GM18499 (cell line): Measurements from ENCODE around the gene SRCIN1.
"Not testable (repeated sequence)": the region's sequence is repeated elsewhere in the genome, so short reads cannot be mapped to it uniquely, and the experiment has no call there.

Experiments
- ATAC-seq: cut with Tn5 transposase; IDR thresholded peaks from one replicate; pipeline ENCODE4 v1.9.1; 2021; ENCODE audit warnings: moderate number of reproducible peaks; ENCODE audit not compliant: insufficient read depth, unreplicated experiment

Gene SRCIN1

GRCh38 chr17:38550661-38551060, 55.1 kb downstream of the SRCIN1 start:
- ATAC-seq = no peak

- no peak for ATAC-seq
Measured at GRCh38 chr17:38549285-38549684, 56.5 kb downstream of the SRCIN1 start.

- no peak for ATAC-seq
Measured at GRCh38 chr17:38547444-38547843, 58.3 kb downstream of the SRCIN1 start.

DNA sequence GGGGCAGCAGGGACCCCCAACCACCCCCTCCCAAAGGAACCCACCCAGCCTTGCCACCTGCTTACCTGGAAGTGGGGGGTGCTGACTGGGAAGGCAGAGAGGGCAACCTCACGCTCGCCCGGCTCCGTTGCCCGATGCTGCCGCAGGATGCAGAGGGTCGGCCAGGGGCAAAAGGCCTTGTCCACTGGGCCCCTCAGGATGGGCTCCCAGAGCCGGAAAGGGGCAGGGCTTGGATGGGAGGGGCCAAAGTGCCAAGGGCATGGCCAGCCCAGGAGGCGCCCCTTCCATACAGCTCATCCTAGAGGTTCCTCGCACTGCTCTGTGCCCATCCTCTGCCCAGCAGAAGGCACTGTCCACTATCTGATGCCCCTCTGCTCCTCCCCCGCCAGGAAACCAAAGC, 59.4 kb downstream of the SRCIN1 start:
- ATAC-seq = no peak

DNA sequence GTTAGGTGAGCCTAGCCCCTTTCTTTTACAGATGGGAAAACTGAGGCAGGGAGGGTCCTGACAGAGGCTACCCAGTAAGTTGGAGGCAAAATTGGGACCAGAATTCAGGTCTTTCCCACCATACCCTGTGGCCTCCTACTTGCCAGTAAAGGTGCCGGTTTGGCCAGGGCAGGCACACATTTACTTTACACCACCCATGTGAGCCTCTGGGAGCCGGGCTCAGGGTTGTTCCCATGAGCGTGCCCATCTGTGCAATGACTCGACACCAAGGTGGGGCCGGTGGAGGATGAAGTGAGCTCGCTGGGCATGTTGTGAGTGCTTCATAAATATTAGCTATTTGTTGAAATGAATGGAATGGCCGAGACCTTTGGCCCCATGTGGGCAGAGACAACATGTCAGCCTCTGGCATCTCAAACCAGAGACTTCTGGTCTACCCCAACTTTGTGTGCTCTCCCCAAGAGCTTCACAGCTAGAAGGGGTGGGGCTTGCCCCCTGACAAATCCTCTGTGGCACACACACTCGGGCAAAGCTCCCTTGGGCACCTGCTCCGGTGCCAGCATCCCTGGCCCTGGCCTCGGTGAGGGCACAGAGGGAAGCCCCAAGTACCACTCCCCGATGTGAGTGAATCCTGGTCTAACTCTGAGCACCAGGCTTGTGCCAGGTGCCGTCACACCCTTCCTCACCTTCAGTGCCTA, 60.1 kb downstream of the SRCIN1 start:
- ATAC-seq = no peak

DNA sequence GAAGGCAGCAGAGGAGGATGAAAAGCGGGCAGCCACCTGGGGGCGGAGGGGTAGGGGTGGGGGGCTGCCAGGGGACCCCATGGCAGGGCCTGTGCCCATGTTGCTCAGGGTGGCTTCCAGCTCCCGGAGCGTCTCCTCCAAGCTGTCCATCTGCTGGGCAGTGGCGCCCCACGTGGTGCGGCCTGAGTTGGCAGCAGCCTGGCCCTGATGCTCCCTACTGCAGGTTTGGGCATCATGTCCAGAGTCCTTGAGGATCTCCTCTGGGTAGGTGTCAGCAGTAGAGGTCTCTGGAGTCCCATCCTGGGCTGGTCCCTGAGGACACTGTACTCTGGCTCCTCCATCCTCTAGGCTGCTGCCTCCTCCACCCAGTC, 60.9 kb downstream of the SRCIN1 start:
- no peak for ATAC-seq

DNA sequence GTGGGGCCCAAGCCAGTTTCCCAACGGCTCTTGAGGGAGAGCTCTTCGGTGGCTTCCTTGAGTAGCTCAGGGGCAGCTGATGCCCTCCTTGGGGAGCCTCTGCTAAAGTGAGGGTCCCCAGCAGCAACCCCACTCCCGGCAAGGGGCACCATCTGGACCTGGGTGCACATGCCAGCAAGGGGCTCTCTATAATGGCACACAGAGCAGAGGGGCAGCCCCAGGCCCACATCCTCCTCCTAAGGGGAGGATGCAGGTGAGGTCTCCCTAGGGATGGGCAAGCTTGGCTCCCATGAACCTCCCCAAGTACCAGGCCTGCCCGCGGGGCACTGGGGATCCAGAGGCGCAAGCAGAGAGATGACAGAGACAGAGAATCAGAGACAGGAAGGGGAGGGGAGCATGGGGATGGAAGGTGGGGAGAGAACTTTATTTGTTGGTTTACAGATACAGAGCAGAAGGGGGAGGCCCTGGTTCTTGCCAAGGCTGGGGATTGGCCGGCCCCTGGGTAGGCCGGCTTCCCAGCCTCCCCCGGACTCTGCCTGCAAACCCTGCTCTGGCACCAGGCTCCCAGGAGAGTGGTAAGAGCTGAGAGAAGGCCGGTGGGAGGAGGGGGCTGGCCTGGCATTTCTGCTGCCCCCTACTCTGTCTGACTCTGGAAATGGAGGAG, 61.4 kb downstream of the SRCIN1 start:
- no peak for ATAC-seq

DNA sequence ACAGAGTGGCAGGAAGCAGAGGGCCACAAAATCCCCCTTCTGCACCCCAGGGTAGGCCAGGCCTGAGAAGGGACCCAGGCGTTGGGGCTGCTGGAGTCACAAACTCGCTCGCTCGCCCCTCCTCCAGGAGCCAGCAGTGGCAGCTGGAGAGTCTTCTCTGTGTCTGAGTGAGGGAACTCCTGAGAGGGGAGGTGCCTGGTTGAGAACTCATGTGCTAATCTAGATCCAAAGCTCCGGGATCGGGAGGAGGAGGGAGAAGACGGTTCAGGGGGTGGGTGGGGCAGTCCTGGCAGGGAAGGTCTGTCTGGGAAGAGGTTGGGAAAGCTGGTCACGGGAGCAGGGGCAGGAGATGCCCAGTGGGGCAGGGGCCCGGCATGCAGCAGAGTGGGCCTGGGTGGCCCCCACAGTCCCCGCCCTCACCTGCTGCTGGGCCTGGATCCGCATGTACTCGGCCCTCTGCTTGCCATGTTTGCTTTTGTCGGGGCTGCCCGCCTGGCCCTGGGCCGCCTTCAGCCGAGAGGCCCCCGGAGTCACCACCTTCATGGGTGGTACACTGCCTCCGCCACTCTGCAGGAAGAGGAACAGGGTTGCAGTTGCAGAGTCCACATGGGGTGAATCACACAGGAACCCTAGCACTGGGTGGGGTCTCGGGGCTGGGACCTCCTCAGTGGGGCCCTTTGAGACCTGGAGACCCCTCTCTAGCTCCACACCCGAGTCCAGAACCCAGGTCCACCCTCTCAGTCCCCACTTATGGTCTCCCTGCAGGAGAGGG, 62.2 kb downstream of the SRCIN1 start:
- no peak for ATAC-seq

- no peak for ATAC-seq
Measured at GRCh38 chr17:38542286-38542685, 63.5 kb downstream of the SRCIN1 start.

GRCh38 chr17:38541281-38541680, 64.5 kb downstream of the SRCIN1 start:
- ATAC-seq = no peak

GRCh38 chr17:38540514-38541045, 65.2 kb downstream of the SRCIN1 start:
- no peak for ATAC-seq

DNA sequence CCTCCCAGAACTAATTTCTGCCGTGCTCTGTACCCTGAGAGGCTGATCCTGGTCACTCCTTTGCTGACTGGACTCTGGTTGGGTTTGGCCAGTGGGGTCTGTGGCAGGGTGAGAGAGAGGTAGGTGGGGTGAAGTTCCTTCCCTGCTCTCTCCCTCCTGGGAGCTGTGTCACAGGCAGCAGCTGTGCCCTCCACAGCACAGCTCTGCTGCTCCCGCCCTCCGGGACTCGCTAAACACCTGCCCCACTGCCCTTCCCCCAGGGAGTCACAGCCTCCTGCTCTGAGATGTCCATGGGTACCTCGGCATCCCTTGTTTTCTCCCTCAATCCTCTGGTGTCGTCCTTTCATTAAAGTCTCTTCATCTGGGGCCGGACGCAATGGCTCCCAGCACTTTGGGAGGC, 66.4 kb downstream of the SRCIN1 start:
- ATAC-seq = no peak

GRCh38 chr17:38538906-38539305, 66.8 kb downstream of the SRCIN1 start:
- ATAC-seq = no peak

DNA sequence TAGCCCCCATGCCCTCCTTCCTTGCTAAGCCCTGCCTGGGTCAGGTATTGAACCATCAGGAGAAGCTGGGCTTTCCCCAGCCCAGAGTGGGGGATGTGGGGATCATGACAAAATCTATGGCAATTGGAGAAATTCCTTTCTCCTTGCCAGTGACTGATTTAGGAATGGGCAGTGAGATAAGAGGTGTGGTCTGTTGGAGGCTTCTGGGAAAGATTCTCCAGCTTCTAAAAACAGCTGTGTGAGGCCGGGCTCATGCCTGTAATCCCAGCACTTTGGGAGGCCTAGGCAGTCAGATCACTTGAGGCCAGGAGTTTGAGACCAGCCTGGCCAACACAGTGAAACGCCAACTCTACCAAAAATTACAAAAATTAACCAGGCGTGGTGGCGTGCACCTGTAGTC, 69.1 kb downstream of the SRCIN1 start:
- no peak for ATAC-seq

DNA sequence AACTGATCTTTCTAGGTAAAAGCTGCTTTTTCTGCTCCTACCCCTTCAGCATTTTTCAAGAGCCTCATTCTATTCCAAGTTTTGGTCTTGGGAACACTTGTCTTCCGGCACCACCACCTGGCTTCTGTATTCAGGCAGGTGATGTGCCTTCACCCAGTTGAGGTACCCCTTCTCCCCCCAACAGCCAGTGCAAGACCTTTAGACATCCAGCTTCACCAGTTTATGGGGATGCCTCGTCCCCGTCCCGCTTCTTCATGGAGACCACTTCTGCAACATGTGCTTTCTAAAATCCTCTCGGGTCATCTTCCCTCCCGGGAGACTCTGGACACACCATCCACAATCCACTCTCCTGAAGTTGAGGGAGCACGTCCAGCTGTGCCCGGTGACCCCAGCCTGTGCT, 69.9 kb downstream of the SRCIN1 start:
- no peak for ATAC-seq

- ATAC-seq = no peak
Measured at GRCh38 chr17:38534498-38534885, 71.3 kb downstream of the SRCIN1 start.

DNA sequence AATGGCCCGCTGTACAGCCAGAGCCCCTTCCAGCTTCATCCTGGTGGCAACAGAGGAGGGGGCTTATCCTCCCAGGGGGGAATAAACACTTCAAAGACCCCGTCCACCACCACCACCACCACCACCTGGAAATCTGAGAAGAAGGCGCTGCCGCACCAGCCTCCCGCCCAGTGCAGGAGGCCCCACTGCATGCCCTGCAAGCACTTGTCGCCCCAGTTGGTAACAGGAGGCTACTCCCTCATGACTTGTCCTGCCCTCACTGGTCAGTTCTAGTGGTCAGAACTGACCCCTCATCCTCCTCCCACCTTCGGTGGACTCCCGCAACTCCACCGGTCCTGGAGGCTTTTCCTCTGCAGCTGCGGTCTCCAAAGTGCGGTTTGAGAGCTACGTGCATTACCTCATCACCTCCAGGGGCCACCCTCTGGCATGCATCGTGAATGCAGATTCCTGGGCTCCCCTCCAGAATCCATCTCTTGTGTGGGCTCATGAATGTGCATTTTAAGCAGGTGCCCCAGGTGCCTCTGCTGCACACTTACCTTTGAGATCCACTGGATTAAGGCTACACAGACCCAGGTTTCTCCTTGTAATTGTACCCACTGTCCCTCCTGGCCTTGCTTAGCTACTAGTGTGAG, 71.8 kb downstream of the SRCIN1 start:
- ATAC-seq = no peak

DNA sequence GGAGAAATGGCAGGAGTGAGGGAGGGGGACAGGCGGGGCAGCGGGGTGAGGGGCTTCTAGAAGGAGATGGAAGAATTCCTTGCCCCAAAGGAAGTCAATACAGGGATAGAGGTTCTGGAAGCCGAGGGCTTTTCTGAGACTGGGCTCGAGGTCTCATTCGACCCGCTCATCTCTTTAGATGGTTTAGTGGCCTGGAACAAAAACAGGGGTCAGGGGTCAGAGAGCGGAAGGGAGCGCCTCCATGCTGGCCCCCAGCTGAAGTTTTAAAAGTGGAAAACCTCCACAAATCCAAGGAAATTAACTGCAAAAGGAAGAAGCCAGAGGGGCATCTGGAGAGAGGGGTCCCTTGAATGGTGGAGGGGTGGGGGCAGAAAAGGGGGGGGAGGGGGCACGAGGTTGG, 72.5 kb downstream of the SRCIN1 start:
- ATAC-seq = no peak

DNA sequence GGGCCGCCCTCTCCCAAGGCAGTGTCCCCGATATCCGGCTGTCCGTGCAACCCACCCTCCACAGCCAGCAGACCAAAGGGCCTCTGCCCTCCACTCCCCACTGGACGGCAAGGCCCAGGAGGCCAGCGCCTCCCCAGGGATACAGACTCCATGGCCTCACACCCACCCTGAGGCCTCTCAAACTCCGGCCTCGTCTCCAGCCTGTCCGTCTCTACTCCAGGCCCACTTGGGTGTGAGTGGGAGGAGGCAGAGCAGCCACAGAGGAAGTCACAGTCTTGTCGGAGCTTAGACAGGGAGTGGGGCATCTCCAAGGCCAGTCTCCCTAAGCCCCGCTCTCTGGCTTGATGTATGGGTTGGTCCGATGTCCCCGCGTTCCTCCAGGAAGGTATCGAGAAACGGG, 73.3 kb downstream of the SRCIN1 start:
- ATAC-seq = no peak

DNA sequence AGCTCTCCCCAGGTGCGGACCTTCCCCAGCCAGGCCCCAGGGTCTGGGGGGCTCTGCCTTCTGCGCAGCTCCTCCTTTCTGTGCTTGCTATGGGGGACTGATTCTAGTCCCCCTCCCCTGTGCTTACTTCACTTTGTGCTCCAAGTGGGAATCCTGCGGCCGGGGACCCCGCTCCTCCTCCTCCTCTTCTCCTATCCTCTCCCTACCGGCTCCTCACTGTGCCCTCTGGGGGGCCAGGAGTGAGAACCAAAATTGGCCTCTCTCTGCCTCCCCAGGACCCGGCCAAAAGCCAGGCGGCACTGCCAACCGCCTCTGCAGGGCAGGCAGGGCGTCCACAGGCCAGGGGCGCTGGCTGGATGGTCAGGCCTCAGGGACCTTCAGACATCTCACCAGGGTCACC, 74.0 kb downstream of the SRCIN1 start:
- ATAC-seq = not testable (repeated sequence)

DNA sequence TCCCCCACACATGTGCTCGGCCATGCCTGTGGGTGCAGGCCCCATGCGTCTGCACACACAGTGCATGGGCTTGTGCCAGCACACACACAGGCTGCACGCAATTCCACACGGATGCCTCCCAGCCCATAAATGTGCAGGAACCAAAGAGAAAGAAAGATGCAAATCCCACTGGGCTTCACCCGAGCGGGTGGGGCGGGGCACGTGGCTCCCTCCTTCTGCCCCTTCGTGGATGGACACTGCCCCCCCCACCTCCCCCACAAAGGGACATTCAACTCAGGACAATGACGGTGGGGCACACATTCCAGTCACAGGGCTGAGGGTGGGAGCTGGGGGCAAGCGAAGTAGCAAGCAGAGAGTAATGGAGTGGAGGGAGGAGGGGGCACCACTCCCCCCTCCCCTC, 74.9 kb downstream of the SRCIN1 start:
- ATAC-seq = not testable (repeated sequence)
